Measurements from ENCODE around the gene CLDN10. TPM values are rescaled to one million over a fixed set of nuclear protein-coding genes. Genes with fewer than 3 reads are reported as not detected.

CLDN10 gene
- total and polyA plus RNA-seq, 2 donors (not counting 3 experiments of a cell fraction or from before 2014, with no cell fraction given) = 0.49 to 0.69 TPM

GRCh38 chr13:95627590-95627989 is 75.1 kb downstream of the CLDN10 start:
- H3K4me1 ChIP-seq (ENCODE audit: control insufficient read depth, extremely low read depth, insufficient read depth, low read length) = no peaks in the 10 kb centered on the region
- DNase-seq (ENCODE audit: low read depth, low spot score) (no peak), FAIRE-seq (no peak)
- H3K9me1 ChIP-seq (replicated peaks; ENCODE audit: control insufficient read depth, extremely low read depth, insufficient read depth, low read length) = no peaks in the 10 kb centered on the region
- no peak overlapping the region for H3K4me2 ChIP-seq (ENCODE audit: insufficient read depth, low read length)
- ChIA-PET POLR2A (interaction anchor here (0.7 kb wide), 1 partner anchor 133 kb away, joined by 3 read pairs; no protein-coding TSS in a partner anchor), CTCF (interaction anchor here (1.3 to 7.5 kb wide), 3 partner anchors 32 to 353 kb away, joined by 5 to 139 read pairs (median 10); no protein-coding TSS in a partner anchor)
- dilution Hi-C loops (cut with MboI; ENCODE audit: extremely low pct_ligation_motif_present, low sequenced_read_pairs) (no loop called here), intact Hi-C loops (cut with micrococcal nuclease) (no loop called here)
- peaks cover 2% of the 10 kb centered on the region for H4K20me1 ChIP-seq (replicated peaks; ENCODE audit: control insufficient read depth, extremely low read depth, insufficient read depth, low read length)
- no peaks in the 10 kb centered on the region for H3K9me3 ChIP-seq (replicated peaks; ENCODE audit: control insufficient read depth, insufficient read depth, low read length)
- H3K79me2 ChIP-seq (ENCODE audit: control insufficient read depth, insufficient read depth, low read length) = no peaks in the 10 kb centered on the region
- peaks cover 22 to 29% of the 10 kb centered on the region in 2 experiments for H3K36me3 ChIP-seq (ENCODE audit: control insufficient read depth in 2 of 2, extremely low read depth in 1 of 2, insufficient read depth in 2 of 2, low read length in 2 of 2)
- H3K4me3 ChIP-seq (replicated peaks in 1 of 3; ENCODE audit: insufficient read depth in 1 of 3, low read depth in 1 of 3, low read length in 3 of 3) = no peak overlapping the region
- TF ChIP-seq FOS (IDR thresholded peaks at IDR 0.05; ENCODE audit: borderline replicate concordance, insufficient read depth, low read length) (no peak), GATA2 (IDR thresholded peaks at IDR 0.05; ENCODE audit: insufficient read depth, insufficient read length, low read depth, low read length) (no peak), POLR2A (IDR thresholded peaks at IDR 0.05; ENCODE audit: low read depth, low read length) (no peak), POLR2AphosphoS5 (IDR thresholded peaks at IDR 0.05; ENCODE audit: insufficient read depth, low read depth, low read length) (no peak), MAX (IDR thresholded peaks at IDR 0.05; ENCODE audit: insufficient read depth, insufficient read length) (no peak), MYC (IDR thresholded peaks at IDR 0.05; ENCODE audit: low read depth, low read length) (no peak), EZH2 (IDR thresholded peaks at IDR 0.05; ENCODE audit: borderline replicate concordance, low read depth, low read length, severe bottlenecking) (no peak), CTCF (IDR thresholded peaks at IDR 0.05; ENCODE audit: extremely low read depth in 1 of 2, insufficient read depth in 1 of 2, low read depth in 1 of 2, low read length in 2 of 2) (no peak), JUN (IDR thresholded peaks at IDR 0.05; ENCODE audit: borderline replicate concordance, insufficient read depth, insufficient read length, low read depth) (no peak)
- H3K27ac ChIP-seq (ENCODE audit: insufficient read depth, low read depth, low read length) = no peak overlapping the region
- H3K27me3 ChIP-seq (ENCODE audit: control insufficient read depth in 2 of 2, insufficient read depth in 2 of 2, low read length in 2 of 2) = no peaks in the 10 kb centered on the region
- no TSS peak for BruUV-seq (replicated peaks)
- no peak overlapping the region for H2AFZ ChIP-seq (ENCODE audit: low read depth, low read length)
- no peak overlapping the region for H3K9ac ChIP-seq (replicated peaks; ENCODE audit: extremely low read depth, insufficient read depth, low read length)

Data from endothelial cell of umbilical vein (primary cell).